ENCODE data around the gene ETV3.

Gene ETV3

GRCh38 chr1:157095091-157095490, 43.1 kb downstream of the ETV3 start:
- in situ Hi-C loops (cut with HindIII; ENCODE audit: low sequenced_read_pairs): no loop called here

- in situ Hi-C loops (cut with HindIII; ENCODE audit: low sequenced_read_pairs): no loop called here
Observed at GRCh38 chr1:157092831-157093230, 45.4 kb downstream of the ETV3 start.

DNA sequence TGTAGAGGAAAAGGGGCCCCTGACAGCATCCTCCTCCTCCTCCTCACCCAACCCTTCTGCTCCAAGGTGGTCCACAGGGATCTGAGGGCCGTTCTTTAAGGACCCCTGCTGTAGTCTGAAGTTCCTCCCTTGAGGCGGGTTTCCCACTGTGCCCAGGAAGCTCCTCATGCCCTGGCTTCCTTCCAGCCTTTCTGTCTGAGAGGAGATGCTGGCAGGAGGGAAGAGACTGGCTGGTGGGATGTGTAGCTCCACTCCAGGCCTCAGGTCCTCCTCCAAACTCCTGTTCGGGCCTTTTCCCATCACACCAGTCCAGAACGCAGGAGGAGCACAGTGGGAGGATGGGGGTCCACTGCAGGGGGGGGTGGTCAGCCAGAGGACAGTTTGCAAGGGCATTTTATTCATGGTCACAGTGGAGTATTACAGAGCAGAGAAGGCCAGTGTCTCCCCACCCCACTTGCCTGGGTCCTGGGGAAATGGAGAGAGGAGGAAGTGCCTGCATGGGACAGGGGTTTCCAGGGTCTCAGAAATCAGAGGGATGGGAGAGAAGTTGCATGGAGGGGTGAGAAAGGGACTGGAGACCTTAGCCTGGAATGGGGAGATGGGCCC, 46.4 kb downstream of the ETV3 start:
- in situ Hi-C loops (cut with HindIII; ENCODE audit: low sequenced_read_pairs): no loop called here

- in situ Hi-C loops (cut with HindIII; ENCODE audit: low sequenced_read_pairs): no loop called here
Observed at GRCh38 chr1:157091186-157091585, 47.0 kb downstream of the ETV3 start.

- in situ Hi-C loops (cut with HindIII; ENCODE audit: low sequenced_read_pairs): no loop called here
Observed at GRCh38 chr1:157090771-157091170, 47.4 kb downstream of the ETV3 start.

- in situ Hi-C loops (cut with HindIII; ENCODE audit: low sequenced_read_pairs): no loop called here
Observed at GRCh38 chr1:157090196-157090647, 48.0 kb downstream of the ETV3 start.

GRCh38 chr1:157089789-157090188, 48.4 kb downstream of the ETV3 start:
- in situ Hi-C loops (cut with HindIII; ENCODE audit: low sequenced_read_pairs): no loop called here

GRCh38 chr1:157088607-157089006, 49.6 kb downstream of the ETV3 start:
- in situ Hi-C loops (cut with HindIII; ENCODE audit: low sequenced_read_pairs): no loop called here

DNA sequence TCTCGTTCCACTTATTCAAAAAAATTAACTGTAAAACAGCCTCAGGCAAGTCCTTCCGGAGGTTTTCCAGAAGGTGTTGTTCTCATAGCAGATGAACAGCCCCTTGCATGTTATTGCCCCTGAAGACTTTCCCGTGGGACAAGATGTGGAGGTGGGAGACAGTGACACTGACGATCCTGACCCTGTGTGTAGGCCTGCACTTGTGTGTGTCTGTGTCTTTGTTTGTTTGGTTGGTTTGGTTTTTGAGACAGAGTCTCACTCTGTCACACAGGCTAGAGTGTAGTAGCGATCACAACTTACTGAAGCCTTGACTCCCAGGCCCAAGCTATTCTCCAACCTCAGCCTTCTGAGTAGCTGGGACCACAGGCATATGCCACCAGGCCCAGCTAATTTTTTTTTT, 51.2 kb downstream of the ETV3 start:
- in situ Hi-C loops (cut with HindIII; ENCODE audit: low sequenced_read_pairs): no loop called here

GRCh38 chr1:157086299-157086698, 51.9 kb downstream of the ETV3 start:
- in situ Hi-C loops (cut with HindIII; ENCODE audit: low sequenced_read_pairs): no loop called here

DNA sequence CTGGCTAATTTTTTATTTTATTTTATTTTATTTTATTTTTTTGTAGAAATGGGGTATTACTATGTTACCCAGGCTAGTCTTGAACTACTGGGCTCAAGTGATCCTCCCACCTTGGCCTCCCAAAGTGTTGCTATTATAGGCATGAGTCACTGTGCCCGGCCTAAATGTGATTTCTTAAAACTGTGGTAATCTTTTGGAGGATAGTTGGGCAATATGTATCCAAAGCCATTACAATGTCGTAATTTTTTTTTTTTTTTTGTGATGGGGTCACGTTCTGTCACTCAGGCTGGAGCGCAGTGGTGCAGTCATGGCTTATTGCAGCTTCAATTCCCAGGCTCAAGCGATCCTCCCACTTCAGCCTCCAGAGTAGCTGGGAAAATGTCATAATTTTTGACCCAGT, 52.8 kb downstream of the ETV3 start:
- in situ Hi-C loops (cut with HindIII; ENCODE audit: low sequenced_read_pairs): no loop called here

GRCh38 chr1:157084720-157085119, 53.5 kb downstream of the ETV3 start:
- in situ Hi-C loops (cut with HindIII; ENCODE audit: low sequenced_read_pairs): no loop called here

DNA sequence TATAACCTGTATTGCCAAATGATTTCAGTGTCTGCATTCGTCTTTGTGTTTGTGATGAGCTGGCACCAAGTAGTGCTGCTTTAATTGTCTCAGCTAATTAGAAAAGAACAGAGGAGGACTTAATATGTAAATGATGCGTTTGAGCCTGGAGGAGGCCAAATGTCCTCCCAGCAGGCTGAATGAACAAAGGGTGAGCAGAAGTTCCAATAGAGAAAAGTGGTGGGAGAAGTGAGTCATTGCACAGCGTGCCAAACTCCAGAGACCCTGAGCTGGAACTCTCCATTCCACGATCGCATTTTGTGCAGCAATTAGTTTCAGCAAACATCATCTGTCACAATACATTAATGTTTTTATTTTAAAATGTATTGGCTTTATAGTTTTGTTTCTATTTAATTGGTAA, 56.5 kb downstream of the ETV3 start:
- in situ Hi-C loops (cut with HindIII; ENCODE audit: low sequenced_read_pairs): no loop called here

GRCh38 chr1:157080714-157081113, 57.5 kb downstream of the ETV3 start:
- in situ Hi-C loops (cut with HindIII; ENCODE audit: low sequenced_read_pairs): no loop called here

DNA sequence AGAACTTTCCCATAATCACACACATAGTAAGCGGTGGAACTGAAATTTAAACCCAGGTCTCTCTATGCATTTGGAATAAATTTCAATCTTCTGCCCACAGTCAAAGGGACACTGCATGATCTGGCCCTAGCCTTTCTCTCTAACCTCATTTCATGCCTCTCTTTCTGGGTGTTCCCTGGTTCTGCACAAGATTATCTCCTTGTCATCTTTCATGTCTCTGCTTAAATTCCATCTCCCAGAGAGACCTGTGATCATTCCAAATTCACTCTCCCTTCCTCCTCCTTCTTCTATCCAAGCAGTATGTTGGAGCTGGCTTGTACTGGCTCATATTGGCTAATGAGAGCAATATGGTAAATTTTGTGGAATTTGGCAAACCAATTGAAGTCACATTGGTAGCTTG, 60.8 kb downstream of the ETV3 start:
- in situ Hi-C loops (cut with HindIII; ENCODE audit: low sequenced_read_pairs): no loop called here

- in situ Hi-C loops (cut with HindIII; ENCODE audit: low sequenced_read_pairs): no loop called here
Observed at GRCh38 chr1:157073944-157074685, 64.1 kb downstream of the ETV3 start.

Data from DLD1 (cell line).